ENCODE results near the gene GNA15.
A peak's percentile ranks its signal among the peaks of the same experiment; 100 is the strongest.

Gene GNA15

GRCh38 chr19:3179739-3180293 lies 44.0 kb downstream of the GNA15 start:
- ChIA-PET CTCF (interaction anchor here (1.3 to 2.8 kb wide), 3 partner anchors 16 to 217 kb away, joined by 4 to 6 read pairs (median 5); no protein-coding TSS in a partner anchor), POLR2A (no interaction called here)
- TF ChIP-seq CTCF (IDR thresholded peaks at IDR 0.05; ENCODE audit: control extremely low read depth, extremely low read depth, low read depth, missing control alignments), result no peak
- DNase-seq (ENCODE audit: extremely low spot score), result no peak

DNA sequence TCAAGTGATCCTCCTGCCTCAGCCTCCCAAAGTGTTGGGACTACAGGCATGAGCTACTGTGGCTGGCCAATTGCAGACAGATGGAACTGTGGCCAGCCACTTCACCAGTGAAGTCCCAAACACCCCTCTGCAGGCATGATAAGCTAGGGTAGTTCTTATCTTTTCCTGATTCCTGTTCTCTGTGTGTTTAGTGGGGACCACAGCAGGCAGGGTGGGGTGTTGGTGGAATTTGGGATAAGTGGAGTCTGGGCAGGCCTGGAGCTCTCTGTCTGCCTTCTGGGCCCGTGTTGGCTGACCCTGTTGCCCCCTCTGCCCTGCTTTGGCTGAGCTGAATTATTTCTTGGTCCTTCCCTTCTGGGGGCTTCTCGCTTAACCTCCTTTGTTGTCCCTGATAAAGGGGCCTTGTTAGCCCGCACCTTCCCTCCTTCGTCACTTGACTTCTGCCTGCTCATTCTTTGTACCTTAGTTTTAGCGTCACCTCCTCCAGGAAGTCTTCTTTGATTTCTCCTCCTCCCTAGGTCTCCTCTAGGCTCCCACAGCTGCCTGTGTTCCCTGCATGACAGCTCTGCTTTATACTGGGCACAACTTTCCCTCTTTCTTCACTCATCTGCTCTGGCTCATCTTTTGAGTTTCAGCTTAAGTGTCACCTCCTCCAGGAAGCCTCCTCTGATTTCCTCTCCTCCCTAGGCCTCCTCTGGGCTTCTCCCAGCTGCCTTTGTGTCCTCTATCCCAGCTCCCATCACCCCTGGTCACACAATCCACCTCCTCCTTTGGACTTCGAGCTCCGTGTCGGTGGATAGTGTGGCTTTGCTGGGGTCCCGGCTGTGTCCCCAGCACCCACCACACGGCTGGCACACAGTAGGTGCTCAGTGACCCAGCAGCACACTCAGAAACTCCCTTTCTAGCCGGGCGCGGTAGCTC lies 48.1 kb downstream of the GNA15 start:
- CTCF ChIA-PET, result interaction anchor here (1.0 to 1.7 kb wide), 5 partner anchors 13 to 233 kb away, joined by 3 to 5 read pairs (median 4); no protein-coding TSS in a partner anchor

GRCh38 chr19:3184847-3185460 lies 49.1 kb downstream of the GNA15 start:
- ChIA-PET POLR2A (no interaction called here), CTCF (interaction anchor here (1.0 to 1.4 kb wide), 3 partner anchors 56 to 81 kb away, joined by 3 to 5 read pairs (median 3); no protein-coding TSS in a partner anchor)
- no peak for DNase-seq (ENCODE audit: extremely low spot score)
- no peak for TF ChIP-seq CTCF (IDR thresholded peaks at IDR 0.05; ENCODE audit: control extremely low read depth, extremely low read depth, low read depth, missing control alignments)

More for the DNA sequence above, 48.1 kb downstream of the GNA15 start:
- no peak for TF ChIP-seq CTCF (IDR thresholded peaks at IDR 0.05; ENCODE audit: control extremely low read depth, extremely low read depth, low read depth, missing control alignments)
- POLR2A ChIA-PET, result interaction anchor here (0.6 kb wide), 2 partner anchors 92 to 1048 kb away, joined by 6 to 8 read pairs; no protein-coding TSS in a partner anchor
- DNase-seq (ENCODE audit: extremely low spot score), result no peak

GRCh38 chr19:3185461-3186159 lies 49.8 kb downstream of the GNA15 start, which contains the start of gene NCLN:
TSS of gene NCLN (plus strand) at chr19:3185930. CDS start at chr19:3186031, 101 bp downstream.
- TF ChIP-seq CTCF (IDR thresholded peaks at IDR 0.05; ENCODE audit: control extremely low read depth, extremely low read depth, low read depth, missing control alignments), result no peak
- DNase-seq (ENCODE audit: extremely low spot score), result peak; percentile 90
- CTCF ChIA-PET, result interaction anchor here (1.4 kb wide), 1 partner anchor 235 kb away, joined by 4 read pairs; no protein-coding TSS in a partner anchor
- POLR2A ChIA-PET, result no interaction called here

- no peak for DNase-seq (ENCODE audit: extremely low spot score)
- POLR2A ChIA-PET, result no interaction called here
- no peak for TF ChIP-seq CTCF (IDR thresholded peaks at IDR 0.05; ENCODE audit: control extremely low read depth, extremely low read depth, low read depth, missing control alignments)
- CTCF ChIA-PET, result interaction anchor here (1.0 to 1.4 kb wide), 2 partner anchors 118 to 236 kb away, joined by 3 to 4 read pairs; no protein-coding TSS in a partner anchor
Measured at GRCh38 chr19:3186160-3186688, 50.4 kb downstream of the GNA15 start.

Data from GM10248 (cell line).